GM12878 (cell line): ENCODE results near the gene ZNF225. TPM values are rescaled to one million over a fixed set of nuclear protein-coding genes. Genes with fewer than 3 reads are reported as not detected.

Experiments
- ATAC-seq: fragments of 200-7000 bp; cut with Tn5 transposase; 3 replicates; pipeline ENCODE4 v1.9.1; 2020; ENCODE audit warnings: mild to moderate bottlenecking, moderate library complexity
- BruUV-seq: library from RNA; stranded (reverse); fragments of 400-500 nt; replicated peaks from 2 replicates; lab custom pipeline; 2021; lab: Mats Ljungman, UMichigan
- CTCF ChIA-PET: fragments of 300-600 bp; sonication (Branson Sonifier 250); formaldehyde crosslinking; extraction: SDS; loops from one replicate; lab custom pipeline; 2021; ENCODE audit warnings: inconsistent platforms; lab: Yijun Ruan, JAX
- POLR2A ChIA-PET: fragments of 350-600 bp; formaldehyde crosslinking; extraction: SDS; loops from one replicate; lab custom pipeline; 2021; ENCODE audit warnings: inconsistent platforms; lab: Charles Lee
- RAD21 ChIA-PET: fragments of 300-600 bp; sonication (Branson Sonifier 250); formaldehyde crosslinking; loops from one replicate; lab custom pipeline; 2023; ENCODE audit warnings: antibody characterized with exemption; ENCODE audit not compliant: unreplicated experiment; lab: Charles Lee
- SMC1A ChIA-PET: fragments of 300-600 bp; sonication (Branson Sonifier 250); formaldehyde crosslinking; loops from one replicate; lab custom pipeline; 2023; ENCODE audit not compliant: unreplicated experiment, uncharacterized antibody; lab: Charles Lee
- DNase-seq: peaks from one replicate; pipeline ENCODE4 v3.0.0-alpha.2; 2011; ENCODE audit warnings: low read depth, low spot score
- FAIRE-seq: peaks from 3 replicates; lab custom pipeline; 2011; peaks lifted over from hg19 to GRCh38; lab: Jason Lieb, UNC
- H2AFZ ChIP-seq: 2 replicates; pipeline ENCODE4 v1.6.0; 2011; ENCODE audit warnings: low read depth, low read length, control low read depth; ENCODE audit not compliant: control insufficient read depth
- H3K27ac ChIP-seq: 2 replicates; pipeline ENCODE4 v1.5.1; 2011; ENCODE audit warnings: control low read depth; ENCODE audit not compliant: control insufficient read depth, insufficient read depth
- H3K27me3 ChIP-seq, 2 experiments: replicated peaks in 1 of 2; 2 replicates each; pipeline versions ENCODE4 v1.6.0 to v1.6.1; 2011; ENCODE audit warnings: low read length in 1 of 2; ENCODE audit not compliant: control insufficient read depth in 2 of 2, insufficient read depth in 2 of 2
- H3K36me3 ChIP-seq, 2 experiments: 2 replicates each; pipeline ENCODE4 v1.5.1; 2011; ENCODE audit warnings: low read length in 1 of 2; ENCODE audit not compliant: control insufficient read depth in 2 of 2, insufficient read depth in 2 of 2
- H3K4me1 ChIP-seq: 2 replicates; pipeline ENCODE4 v1.6.1; 2011; ENCODE audit warnings: mild to moderate bottlenecking, low read length, moderate library complexity, mixed read lengths; ENCODE audit not compliant: control insufficient read depth, insufficient read depth
- H3K4me2 ChIP-seq: 2 replicates; pipeline ENCODE4 v1.6.0; 2011; ENCODE audit warnings: control low read depth; ENCODE audit not compliant: control insufficient read depth, insufficient read depth
- H3K4me3 ChIP-seq: fragments of 200-600 bp; sonication (generic); 2 replicates; pipeline ENCODE4 v1.5.1; 2016
- H3K79me2 ChIP-seq: 2 replicates; pipeline ENCODE4 v1.6.0; 2011; ENCODE audit warnings: low read length; ENCODE audit not compliant: control insufficient read depth, insufficient read depth
- H3K9ac ChIP-seq: 2 replicates; pipeline ENCODE4 v1.8.0; 2011; ENCODE audit warnings: low read length, control low read depth, mixed read lengths; ENCODE audit not compliant: control insufficient read depth, insufficient read depth
- H3K9me3 ChIP-seq: replicated peaks from 3 replicates; pipeline ENCODE4 v1.5.1; 2011; ENCODE audit warnings: mild to moderate bottlenecking, low read length; ENCODE audit not compliant: control insufficient read depth, insufficient read depth
- H4K20me1 ChIP-seq: 2 replicates; pipeline ENCODE4 v1.6.0; 2011; ENCODE audit not compliant: control insufficient read depth, insufficient read depth
- ATF2 ChIP-seq: IDR thresholded peaks from 2 replicates; pipeline ENCODE4 v1.6.1; 2012; ENCODE audit warnings: low read length, inconsistent platforms
- BMI1 ChIP-seq: fragments of 450-650 bp; IDR thresholded peaks from 2 replicates; pipeline ENCODE4 v1.6.1; 2016; ENCODE audit warnings: mild to moderate bottlenecking, moderate library complexity, borderline replicate concordance
- CBFB ChIP-seq: IDR thresholded peaks from 2 replicates; pipeline ENCODE4 v1.6.1; 2016; ENCODE audit warnings: antibody characterized with exemption, low read depth
- CHD2 ChIP-seq: IDR thresholded peaks from 2 replicates; pipeline ENCODE4 v1.6.1; 2011; ENCODE audit warnings: low read depth, low read length, improper control_type of control experiment, borderline replicate concordance
- CHD4 ChIP-seq: fragments of 200-600 bp; sonication (generic); IDR thresholded peaks from 2 replicates; pipeline ENCODE4 v1.6.1; 2016; ENCODE audit warnings: mild to moderate bottlenecking
- DPF2 ChIP-seq: fragments of 450-650 bp; IDR thresholded peaks from 2 replicates; pipeline ENCODE4 v1.6.1; 2017; ENCODE audit warnings: mild to moderate bottlenecking
- IRF4 ChIP-seq: IDR thresholded peaks from 2 replicates; pipeline ENCODE4 v1.6.1; 2011; ENCODE audit warnings: low read depth, low read length
- KAT2A ChIP-seq: conservative IDR thresholded peaks from 2 replicates; pipeline ENCODE4 v1.6.1; 2011; ENCODE audit warnings: low read depth, low read length; ENCODE audit not compliant: control insufficient read depth
- MEF2B ChIP-seq: fragments of 450-650 bp; IDR thresholded peaks from 2 replicates; pipeline ENCODE4 v1.6.1; 2018; ENCODE audit warnings: mild to moderate bottlenecking, moderate library complexity; ENCODE audit not compliant: partially characterized antibody, poor library complexity, severe bottlenecking
- MXI1 ChIP-seq: fragments of 150-350 bp; IDR thresholded peaks from 2 replicates; pipeline ENCODE4 v1.6.1; 2011; ENCODE audit warnings: low read depth, mild to moderate bottlenecking, inconsistent platforms, low read length, improper control_type of control experiment
- PAX8 ChIP-seq: fragments of 450-650 bp; IDR thresholded peaks from 2 replicates; pipeline ENCODE4 v1.6.1; 2017; ENCODE audit warnings: mild to moderate bottlenecking, moderate library complexity
- RBBP5 ChIP-seq: fragments of 200-600 bp; sonication (generic); conservative IDR thresholded peaks from 2 replicates; pipeline ENCODE4 v1.6.1; 2016
- SKIL ChIP-seq: fragments of 450-650 bp; IDR thresholded peaks from 2 replicates; pipeline ENCODE4 v1.6.1; 2017; ENCODE audit warnings: mild to moderate bottlenecking, low read depth, inconsistent platforms; ENCODE audit not compliant: poor library complexity, severe bottlenecking
- ZNF24 ChIP-seq: fragments of 450-650 bp; IDR thresholded peaks from 2 replicates; pipeline ENCODE4 v1.6.1; 2017; ENCODE audit warnings: antibody characterized with exemption, mild to moderate bottlenecking
- ZNF622 ChIP-seq: fragments of 450-650 bp; IDR thresholded peaks from 2 replicates; pipeline ENCODE4 v1.6.1; 2017; ENCODE audit warnings: mild to moderate bottlenecking, inconsistent platforms
- WGBS: methylation state at CpG from one replicate; pipeline ENCODE4 v1.1.6; 2016; ENCODE audit warnings: low lambda C conversion rate; ENCODE audit not compliant: insufficient replicate concordance, insufficient coverage; ENCODE audit errors: missing lambda C conversion rate; 5-methylcytosine and 5-hydroxymethylcytosine counted together
- in situ Hi-C: fragments of 300-500 bp; cut with MboI; formaldehyde crosslinking; loops from 9 replicates; pipeline ENCODE4 v1.14.3; 2018; ENCODE audit warnings: mixed read lengths
- intact Hi-C: fragments of 100-400 bp; cut with micrococcal nuclease; formaldehyde crosslinking; loops from one replicate; pipeline ENCODE4 v1.14.2; 2022; ENCODE audit not compliant: unreplicated experiment
- polyA plus RNA-seq, 11 experiments: library from polyadenylated mRNA; depleted of rRNA in 4 of 11; unstranded in 6 of 11; stranded (reverse) in 5 of 11; fragments of >200 nt; fragmentation: Nextera tagmentation in 4 of 11; fragmentation: Illumina TruSeq in 1 of 11; extraction: Ambion mirVana in 4 of 11; extraction: Trizol in 1 of 11; gene quantifications; 1 replicate in 1 of 11; 2 replicates in 10 of 11; pipeline versions ENCODE4 v1.2.1 to v1.2.3, GENCODE V29; 2011 to 2016; ENCODE audit warnings: inconsistent platforms in 2 of 11, missing spikeins in 2 of 11, low read depth in 1 of 11
- total RNA-seq, 4 experiments: library from RNA; depleted of rRNA in 3 of 4; stranded (reverse); fragments of >200 nt in 3 of 4; fragmentation: Illumina TruSeq in 1 of 4; extraction: Trizol in 1 of 4; gene quantifications; 2 replicates each; pipeline versions ENCODE4 v1.2.1 to v1.2.3, GENCODE V29; 2013 to 2021
- TF ChIP-seq, protein P1 (sequence below): fragments of 450-650 bp; IDR thresholded peaks from 2 replicates; pipeline ENCODE4 v1.6.1; 2014; ENCODE audit warnings: mild to moderate bottlenecking

The ZNF225 gene
- total and polyA plus RNA-seq, 10 of the 15 experiments (the other 5 are each of a cell fraction or from before 2014, with no cell fraction given), result 1.3 to 4.4 (median 2.6) TPM

GRCh38 chr19:44151491-44151890 lies 38.3 kb downstream of the ZNF225 start:
- H3K9me3 ChIP-seq, result peaks cover 8% of the 10 kb centered on the region; the same call in 2 of the 3 replicates
- H3K79me2 ChIP-seq, result no peaks in the 10 kb centered on the region
- no peak overlapping the region for H3K27ac ChIP-seq
- WGBS, result 84% methylated on average over 5 of the region's 5 CpGs
- SMC1A ChIA-PET, result no interaction called here
- FAIRE-seq (no peak), ATAC-seq (no peak), DNase-seq (no peak)
- no peaks in the 10 kb centered on the region for H4K20me1 ChIP-seq
- no TSS peak for BruUV-seq
- no peak overlapping the region for H3K9ac ChIP-seq
- CTCF ChIA-PET, result no interaction called here
- no peaks in the 10 kb centered on the region for H3K27me3 ChIP-seq
- no peak overlapping the region for H3K4me2 ChIP-seq
- in situ Hi-C loops, result no loop called here
- peaks cover 0 to 11% of the 10 kb centered on the region in 2 experiments for H3K36me3 ChIP-seq
- H3K4me3 ChIP-seq, result no peak overlapping the region
- TF ChIP-seq IRF4 (no peak), KAT2A (no peak), MEF2B (no peak), MXI1 (no peak), BMI1 (no peak), ZNF24 (no peak), CHD2 (no peak), RBBP5 (no peak), CHD4 (no peak), SKIL (no peak), DPF2 (no peak), PAX8 (no peak), ATF2 (no peak), ZNF622 (no peak), CBFB (no peak)
- TF ChIP-seq, protein P1, sequence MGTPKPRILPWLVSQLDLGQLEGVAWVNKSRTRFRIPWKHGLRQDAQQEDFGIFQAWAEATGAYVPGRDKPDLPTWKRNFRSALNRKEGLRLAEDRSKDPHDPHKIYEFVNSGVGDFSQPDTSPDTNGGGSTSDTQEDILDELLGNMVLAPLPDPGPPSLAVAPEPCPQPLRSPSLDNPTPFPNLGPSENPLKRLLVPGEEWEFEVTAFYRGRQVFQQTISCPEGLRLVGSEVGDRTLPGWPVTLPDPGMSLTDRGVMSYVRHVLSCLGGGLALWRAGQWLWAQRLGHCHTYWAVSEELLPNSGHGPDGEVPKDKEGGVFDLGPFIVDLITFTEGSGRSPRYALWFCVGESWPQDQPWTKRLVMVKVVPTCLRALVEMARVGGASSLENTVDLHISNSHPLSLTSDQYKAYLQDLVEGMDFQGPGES, result no peak
- no peak overlapping the region for H2AFZ ChIP-seq
- RAD21 ChIA-PET, result no interaction called here
- POLR2A ChIA-PET, result no interaction called here
- no peaks in the 10 kb centered on the region for H3K4me1 ChIP-seq
- intact Hi-C loops, result no loop called here
